IMR-90 (cell line): ENCODE measurements around the gene PAX5.

Source experiments
- BHLHE40 ChIP-seq: fragments of 150-350 bp; IDR thresholded peaks from 2 replicates; pipeline ENCODE4 v1.6.1; 2016; ENCODE audit warnings: mild to moderate bottlenecking, low read depth, low read length
- CEBPB ChIP-seq: IDR thresholded peaks from 2 replicates; pipeline ENCODE4 v1.6.1; 2012; ENCODE audit warnings: low read depth, low read length, improper control_type of control experiment
- MAFK ChIP-seq: IDR thresholded peaks from 2 replicates; pipeline ENCODE4 v1.6.1; 2012; ENCODE audit warnings: low read depth, low read length, improper control_type of control experiment
- MAZ ChIP-seq: IDR thresholded peaks from 2 replicates; pipeline ENCODE4 v1.6.1; 2012; ENCODE audit warnings: low read depth, mild to moderate bottlenecking, low read length, improper control_type of control experiment, moderate library complexity, borderline replicate concordance
- MXI1 ChIP-seq: IDR thresholded peaks from 2 replicates; pipeline ENCODE4 v1.6.1; 2012; ENCODE audit warnings: low read depth, mild to moderate bottlenecking, low read length, moderate library complexity, borderline replicate concordance
- POLR2A ChIP-seq: IDR thresholded peaks from 2 replicates; pipeline ENCODE4 v1.6.1; 2012; ENCODE audit warnings: mild to moderate bottlenecking, low read depth, low read length
- RAD21 ChIP-seq: IDR thresholded peaks from 2 replicates; pipeline ENCODE4 v1.6.1; 2012; ENCODE audit warnings: low read length, improper control_type of control experiment
- SMC3 ChIP-seq: fragments of 150-350 bp; IDR thresholded peaks from 2 replicates; pipeline ENCODE4 v1.6.1; 2016; ENCODE audit warnings: low read depth, mild to moderate bottlenecking, antibody characterized with exemption, low read length, moderate library complexity
- TF ChIP-seq, protein P1 (sequence below): conservative IDR thresholded peaks from 2 replicates; pipeline ENCODE4 v1.5.1; 2012; ENCODE audit warnings: mild to moderate bottlenecking, low read depth, low read length, improper control_type of control experiment
- TF ChIP-seq, protein P2 (sequence below): fragments of 150-350 bp; IDR thresholded peaks from 2 replicates; pipeline ENCODE4 v1.6.1; 2017; ENCODE audit warnings: mild to moderate bottlenecking, antibody characterized with exemption, low read length, low read depth

DNA sequence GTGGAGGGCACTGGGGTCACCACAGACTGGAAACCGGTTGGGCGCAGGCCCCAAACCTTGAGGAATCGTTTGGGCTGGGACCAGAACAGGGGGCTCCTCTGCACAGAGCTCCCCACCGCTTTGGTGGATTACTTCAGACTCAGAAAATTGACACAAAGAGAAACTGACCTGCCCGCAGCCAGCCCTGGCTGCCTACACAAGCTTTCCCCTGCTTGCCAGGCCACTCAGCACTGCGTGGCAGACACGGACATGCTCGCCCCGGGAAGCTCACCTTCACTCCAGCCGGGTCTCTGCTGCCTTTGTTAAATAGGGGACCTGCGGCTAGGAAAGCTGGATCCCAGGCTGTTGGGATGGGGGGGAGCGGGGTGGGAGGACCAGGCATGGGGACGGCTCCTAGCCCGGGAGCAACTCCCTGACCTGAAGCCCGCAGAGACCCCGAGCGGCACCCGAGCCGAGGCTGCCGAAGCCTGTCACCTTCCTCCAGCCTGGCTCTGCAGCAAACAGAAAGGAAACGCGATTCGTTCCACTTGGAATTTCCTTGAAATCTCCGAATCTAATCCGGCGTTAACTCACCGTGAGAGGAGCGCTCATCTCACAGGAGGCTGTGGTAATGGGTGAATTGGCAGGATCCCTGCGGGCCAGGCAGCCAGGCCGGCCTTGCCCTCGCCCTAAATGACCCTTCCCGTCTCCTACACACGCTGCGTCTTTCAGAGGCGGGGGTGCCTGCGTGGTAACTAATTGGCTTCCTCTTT is 8.8 kb downstream of the PAX5 start:
- TF ChIP-seq, protein P1, sequence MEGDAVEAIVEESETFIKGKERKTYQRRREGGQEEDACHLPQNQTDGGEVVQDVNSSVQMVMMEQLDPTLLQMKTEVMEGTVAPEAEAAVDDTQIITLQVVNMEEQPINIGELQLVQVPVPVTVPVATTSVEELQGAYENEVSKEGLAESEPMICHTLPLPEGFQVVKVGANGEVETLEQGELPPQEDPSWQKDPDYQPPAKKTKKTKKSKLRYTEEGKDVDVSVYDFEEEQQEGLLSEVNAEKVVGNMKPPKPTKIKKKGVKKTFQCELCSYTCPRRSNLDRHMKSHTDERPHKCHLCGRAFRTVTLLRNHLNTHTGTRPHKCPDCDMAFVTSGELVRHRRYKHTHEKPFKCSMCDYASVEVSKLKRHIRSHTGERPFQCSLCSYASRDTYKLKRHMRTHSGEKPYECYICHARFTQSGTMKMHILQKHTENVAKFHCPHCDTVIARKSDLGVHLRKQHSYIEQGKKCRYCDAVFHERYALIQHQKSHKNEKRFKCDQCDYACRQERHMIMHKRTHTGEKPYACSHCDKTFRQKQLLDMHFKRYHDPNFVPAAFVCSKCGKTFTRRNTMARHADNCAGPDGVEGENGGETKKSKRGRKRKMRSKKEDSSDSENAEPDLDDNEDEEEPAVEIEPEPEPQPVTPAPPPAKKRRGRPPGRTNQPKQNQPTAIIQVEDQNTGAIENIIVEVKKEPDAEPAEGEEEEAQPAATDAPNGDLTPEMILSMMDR, result no peak
- no peak for TF ChIP-seq POLR2A
- TF ChIP-seq SMC3, result no peak
- TF ChIP-seq RAD21, result no peak
- no peak for TF ChIP-seq MAZ
- TF ChIP-seq MXI1, result no peak
- no peak for TF ChIP-seq BHLHE40
- TF ChIP-seq, protein P2, sequence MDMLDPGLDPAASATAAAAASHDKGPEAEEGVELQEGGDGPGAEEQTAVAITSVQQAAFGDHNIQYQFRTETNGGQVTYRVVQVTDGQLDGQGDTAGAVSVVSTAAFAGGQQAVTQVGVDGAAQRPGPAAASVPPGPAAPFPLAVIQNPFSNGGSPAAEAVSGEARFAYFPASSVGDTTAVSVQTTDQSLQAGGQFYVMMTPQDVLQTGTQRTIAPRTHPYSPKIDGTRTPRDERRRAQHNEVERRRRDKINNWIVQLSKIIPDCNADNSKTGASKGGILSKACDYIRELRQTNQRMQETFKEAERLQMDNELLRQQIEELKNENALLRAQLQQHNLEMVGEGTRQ, result no peak
- TF ChIP-seq CEBPB, result no peak
- no peak for TF ChIP-seq MAFK
